Astrocyte of the cerebellum (primary cell): ENCODE results near the gene TK2.
A peak's percentile ranks its signal among the peaks of the same experiment; 100 is the strongest.

Experiments used
- DNase-seq: peaks from one replicate; pipeline ENCODE4 v3.0.0-alpha.2; 2011; ENCODE audit warnings: low read depth
- H3K4me3 ChIP-seq: 2 replicates; pipeline ENCODE4 v1.5.1; 2011; ENCODE audit warnings: mild to moderate bottlenecking, low read depth, low read length, moderate library complexity
- CTCF ChIP-seq: IDR thresholded peaks from 2 replicates; pipeline ENCODE4 v1.5.1; 2012; ENCODE audit warnings: low read length, low read depth, moderate library complexity, mild to moderate bottlenecking; ENCODE audit errors: missing control alignments
- in situ Hi-C: cut with HindIII; loops from 2 replicates; pipeline ENCODE4 v1.10.0; 2017; ENCODE audit warnings: low sequenced_read_pairs

The TK2 gene

GRCh38 chr16:66483689-66484452 is 66.1 kb downstream of the TK2 start:
- in situ Hi-C loops, result no loop called here
- peak; percentile 48 for DNase-seq
- H3K4me3 ChIP-seq, result no peak overlapping the region
- peak; percentile 99 for TF ChIP-seq CTCF

GRCh38 chr16:66481943-66482390 is 68.0 kb downstream of the TK2 start:
- no peak for DNase-seq
- no peak overlapping the region for H3K4me3 ChIP-seq
- TF ChIP-seq CTCF, result no peak
- in situ Hi-C loops, result no loop called here

GRCh38 chr16:66481081-66481942 is 68.6 kb downstream of the TK2 start:
- in situ Hi-C loops, result no loop called here
- TF ChIP-seq CTCF, result no peak
- no peak overlapping the region for H3K4me3 ChIP-seq
- no peak for DNase-seq

GRCh38 chr16:66480265-66481080 is 69.4 kb downstream of the TK2 start:
- DNase-seq, result no peak
- in situ Hi-C loops, result no loop called here
- no peak overlapping the region for H3K4me3 ChIP-seq
- TF ChIP-seq CTCF, result no peak

GRCh38 chr16:66479661-66480264 is 70.2 kb downstream of the TK2 start:
- TF ChIP-seq CTCF, result no peak
- H3K4me3 ChIP-seq, result no peak overlapping the region
- no peak for DNase-seq
- in situ Hi-C loops, result no loop called here
